H9 (cell line): ENCODE measurements around the gene LRIG1. TPM values are rescaled to one million over a fixed set of nuclear protein-coding genes. Genes with fewer than 3 reads are reported as not detected.

Source experiments
- DNase-seq: peaks from one replicate; pipeline ENCODE4 v3.0.0-alpha.2; 2017
- H2AFZ ChIP-seq: one replicate; pipeline ENCODE4 v1.6.1; 2013; ENCODE audit warnings: mild to moderate bottlenecking, low read length, control low read depth, moderate library complexity
- H2AK5ac ChIP-seq: 2 replicates; pipeline ENCODE4 v1.6.1; 2013; ENCODE audit warnings: low read length, control low read depth, mixed read lengths; ENCODE audit not compliant: insufficient read length
- H2BK120ac ChIP-seq: one replicate; pipeline ENCODE4 v1.6.1; 2013; ENCODE audit warnings: low read depth, mild to moderate bottlenecking, low read length, control low read depth, inconsistent platforms; ENCODE audit not compliant: poor library complexity, severe bottlenecking
- H2BK12ac ChIP-seq: 2 replicates; pipeline ENCODE4 v1.6.1; 2013; ENCODE audit warnings: low read length, control low read depth, mixed read lengths, low read depth; ENCODE audit not compliant: insufficient read length
- H2BK15ac ChIP-seq: 2 replicates; pipeline ENCODE4 v1.6.1; 2013; ENCODE audit warnings: low read depth, low read length, control low read depth
- H2BK20ac ChIP-seq: one replicate; pipeline ENCODE4 v1.6.1; 2013; ENCODE audit warnings: low read depth, mild to moderate bottlenecking, low read length, control low read depth, inconsistent platforms; ENCODE audit not compliant: poor library complexity, severe bottlenecking
- H2BK5ac ChIP-seq: 2 replicates; pipeline ENCODE4 v1.6.1; 2013; ENCODE audit warnings: low read length, control low read depth, mixed read lengths; ENCODE audit not compliant: insufficient read length
- H3K14ac ChIP-seq: 2 replicates; pipeline ENCODE4 v1.6.1; 2013; ENCODE audit warnings: low read length, control low read depth; ENCODE audit not compliant: insufficient read depth
- H3K18ac ChIP-seq: 2 replicates; pipeline ENCODE4 v1.6.1; 2013; ENCODE audit warnings: low read depth, mild to moderate bottlenecking, mixed read lengths, low read length, control low read depth; ENCODE audit not compliant: insufficient read length
- H3K23ac ChIP-seq: 2 replicates; pipeline ENCODE4 v1.6.1; 2013; ENCODE audit warnings: low read length, control low read depth, mixed read lengths, low read depth; ENCODE audit not compliant: insufficient read length
- H3K23me2 ChIP-seq: 2 replicates; pipeline ENCODE4 v1.6.1; 2013; ENCODE audit warnings: low read depth, mild to moderate bottlenecking, mixed read lengths, low read length, control low read depth; ENCODE audit not compliant: insufficient read length, poor library complexity, severe bottlenecking
- H3K27ac ChIP-seq: 2 replicates; pipeline ENCODE4 v1.5.1; 2013; ENCODE audit warnings: low read length, control low read depth, mixed read lengths, low read depth; ENCODE audit not compliant: insufficient read length
- H3K27me3 ChIP-seq: 2 replicates; pipeline ENCODE4 v1.6.1; 2013; ENCODE audit warnings: low read length, control low read depth, inconsistent platforms; ENCODE audit not compliant: insufficient read depth
- H3K4ac ChIP-seq: 2 replicates; pipeline ENCODE4 v1.6.1; 2013; ENCODE audit warnings: low read depth, mild to moderate bottlenecking, control low read depth, inconsistent platforms, low read length, moderate library complexity
- H3K4me1 ChIP-seq: 2 replicates; pipeline ENCODE4 v1.6.1; 2013; ENCODE audit warnings: low read length, control low read depth, inconsistent platforms; ENCODE audit not compliant: insufficient read depth
- H3K4me2 ChIP-seq: 2 replicates; pipeline ENCODE4 v1.6.1; 2013; ENCODE audit warnings: low read length, control low read depth, mixed read lengths; ENCODE audit not compliant: insufficient read length, insufficient read depth
- H3K56ac ChIP-seq: 2 replicates; pipeline ENCODE4 v1.6.1; 2013; ENCODE audit warnings: low read depth, mild to moderate bottlenecking, mixed read lengths, low read length, control low read depth; ENCODE audit not compliant: insufficient read length
- H3K79me1 ChIP-seq: 2 replicates; pipeline ENCODE4 v1.6.1; 2013; ENCODE audit warnings: low read depth, mild to moderate bottlenecking, moderate library complexity, low read length, control low read depth, inconsistent platforms; ENCODE audit not compliant: insufficient read depth, poor library complexity, severe bottlenecking
- H3K79me2 ChIP-seq: 2 replicates; pipeline ENCODE4 v1.6.1; 2013; ENCODE audit warnings: low read length, control low read depth, inconsistent platforms; ENCODE audit not compliant: insufficient read depth
- H3K9ac ChIP-seq: 2 replicates; pipeline ENCODE4 v1.6.1; 2013; ENCODE audit warnings: low read length, control low read depth, mixed read lengths; ENCODE audit not compliant: insufficient read length; ENCODE audit errors: extremely low read depth
- H3K9me3 ChIP-seq: one replicate; pipeline ENCODE4 v1.6.1; 2013; ENCODE audit warnings: low read depth, low read length, inconsistent platforms; ENCODE audit not compliant: control insufficient read depth
- H3T11ph ChIP-seq: one replicate; pipeline ENCODE4 v1.6.1; 2013; ENCODE audit warnings: mild to moderate bottlenecking, low read length, control low read depth, inconsistent platforms
- H4K20me1 ChIP-seq: one replicate; pipeline ENCODE4 v1.6.1; 2013; ENCODE audit not compliant: control insufficient read depth, insufficient read length, insufficient read depth
- H4K5ac ChIP-seq: 2 replicates; pipeline ENCODE4 v1.6.1; 2013; ENCODE audit warnings: low read depth, mild to moderate bottlenecking, mixed read lengths, low read length, control low read depth; ENCODE audit not compliant: insufficient read length
- H4K8ac ChIP-seq: replicated peaks from 2 replicates; pipeline ENCODE4 v1.6.1; 2013; ENCODE audit warnings: low read length, control low read depth, mixed read lengths, low read depth; ENCODE audit not compliant: insufficient read length
- H4K91ac ChIP-seq: 2 replicates; pipeline ENCODE4 v1.6.1; 2013; ENCODE audit warnings: low read depth, mild to moderate bottlenecking, moderate library complexity, mixed read lengths, low read length, control low read depth; ENCODE audit not compliant: insufficient read length
- H3K27ac Mint-ChIP-seq, 3 experiments: 2 replicates in 2 of 3; 3 replicates in 1 of 3; pipeline ENCODE4 v1.8.0; 2020 to 2021; ENCODE audit warnings: mixed read lengths in 3 of 3, mild to moderate bottlenecking in 1 of 3, moderate library complexity in 1 of 3
- H3K27me3 Mint-ChIP-seq: 2 replicates; pipeline ENCODE4 v1.8.0; 2021; ENCODE audit warnings: low read depth, mild to moderate bottlenecking, moderate library complexity, mixed read lengths
- H3K36me3 Mint-ChIP-seq, 3 experiments: 2 replicates in 2 of 3; 3 replicates in 1 of 3; pipeline ENCODE4 v1.8.0; 2020 to 2021; ENCODE audit warnings: low read depth in 3 of 3, mixed read lengths in 3 of 3; ENCODE audit not compliant: insufficient read depth in 1 of 3
- H3K4me1 Mint-ChIP-seq, 2 experiments: 2 replicates each; pipeline ENCODE4 v1.8.0; 2020; ENCODE audit warnings: mixed read lengths in 2 of 2
- H3K4me3 Mint-ChIP-seq, 2 experiments: 2 replicates in 1 of 2; 3 replicates in 1 of 2; pipeline ENCODE4 v1.8.0; 2020 to 2021; ENCODE audit warnings: mild to moderate bottlenecking in 2 of 2, mixed read lengths in 2 of 2, moderate library complexity in 1 of 2
- H3K9me3 Mint-ChIP-seq, 2 experiments: 2 replicates in 1 of 2; 3 replicates in 1 of 2; pipeline ENCODE4 v1.8.0; 2020; ENCODE audit warnings: mild to moderate bottlenecking in 2 of 2, mixed read lengths in 2 of 2, moderate library complexity in 1 of 2
- CTCF ChIP-seq: fragments of 200-600 bp; sonication (generic); conservative IDR thresholded peaks from 3 replicates; pipeline ENCODE4 v1.8.0; 2021; ENCODE audit warnings: antibody characterized with exemption, mild to moderate bottlenecking
- total RNA-seq: library from RNA; stranded (reverse); gene quantifications from 2 replicates; pipeline ENCODE4 v1.2.1, GENCODE V29; 2021

LRIG1 gene
- total RNA-seq, 1 experiment from 2014 or later = 70.3 TPM

GRCh38 chr3:66538390-66538789 is 37.6 kb upstream of the LRIG1 start:
- H3K4me1 Mint-ChIP-seq = peaks cover 19 to 32% of the 10 kb centered on the region in 2 experiments
- no peak overlapping the region for H4K8ac ChIP-seq
- H3K9me3 ChIP-seq = no peaks in the 10 kb centered on the region
- H2AFZ ChIP-seq = no peak overlapping the region
- no peak for DNase-seq
- H4K20me1 ChIP-seq = no peaks in the 10 kb centered on the region
- H3K27ac ChIP-seq = no peak overlapping the region
- H2BK12ac ChIP-seq = no peak overlapping the region
- no peak overlapping the region for H3K14ac ChIP-seq
- H3K4me3 Mint-ChIP-seq = no peak overlapping the region
- H3K9ac ChIP-seq = no peak overlapping the region
- H3K9me3 Mint-ChIP-seq = peaks cover 4 to 6% of the 10 kb centered on the region in 2 experiments; a peak in 2 of 5 replicates
- no peak overlapping the region for H2BK15ac ChIP-seq
- no peak overlapping the region for H2BK5ac ChIP-seq
- H4K91ac ChIP-seq = no peak overlapping the region
- peaks cover 4% of the 10 kb centered on the region for H3K4me1 ChIP-seq
- TF ChIP-seq CTCF = no peak
- H2BK120ac ChIP-seq = no peak overlapping the region
- H3T11ph ChIP-seq = no peak overlapping the region
- H3K23ac ChIP-seq = no peak overlapping the region
- no peaks in the 10 kb centered on the region for H3K79me1 ChIP-seq
- no peak overlapping the region for H3K4me2 ChIP-seq
- no peak overlapping the region for H3K4ac ChIP-seq
- peaks cover 0 to 7% (median 2%) of the 10 kb centered on the region in 3 experiments; a peak in 2 of 7 replicates for H3K36me3 Mint-ChIP-seq
- H3K56ac ChIP-seq = no peak overlapping the region
- no peak overlapping the region for H2AK5ac ChIP-seq
- no peaks in the 10 kb centered on the region for H3K79me2 ChIP-seq
- H3K18ac ChIP-seq = no peak overlapping the region
- H4K5ac ChIP-seq = no peak overlapping the region
- H3K27me3 Mint-ChIP-seq = peaks cover 9% of the 10 kb centered on the region
- no peaks in the 10 kb centered on the region for H3K23me2 ChIP-seq
- no peak overlapping the region for H2BK20ac ChIP-seq
- H3K27me3 ChIP-seq = no peaks in the 10 kb centered on the region
- peak overlapping the region in 1 of 3 experiments; percentile 29; a peak in 1 of 7 replicates for H3K27ac Mint-ChIP-seq
